DLD1 (cell line): ENCODE measurements around the gene ZNF280B.
"Not testable (repeated sequence)": the region's sequence is repeated elsewhere in the genome, so short reads cannot be mapped to it uniquely, and the experiment has no call there.

Experiments used
- in situ Hi-C: cut with HindIII; loops from 2 replicates; pipeline ENCODE4 v1.10.0; 2017; ENCODE audit warnings: low sequenced_read_pairs

ZNF280B gene

GRCh38 chr22:22465094-22465602, 43.4 kb downstream of the ZNF280B start:
- in situ Hi-C loops: no loop called here

GRCh38 chr22:22464541-22465054, 43.9 kb downstream of the ZNF280B start:
- in situ Hi-C loops: no loop called here

- in situ Hi-C loops: no loop called here
Observed at GRCh38 chr22:22463855-22464540, 44.5 kb downstream of the ZNF280B start.

- in situ Hi-C loops: no loop called here
Observed at GRCh38 chr22:22462813-22463567, 45.6 kb downstream of the ZNF280B start.

- in situ Hi-C loops: no loop called here
Observed at GRCh38 chr22:22461583-22461982, 47.0 kb downstream of the ZNF280B start.

GRCh38 chr22:22461111-22461510, 47.4 kb downstream of the ZNF280B start:
- in situ Hi-C loops: no loop called here

GRCh38 chr22:22460635-22461034, 47.9 kb downstream of the ZNF280B start:
- in situ Hi-C loops: no loop called here

- in situ Hi-C loops: no loop called here
Observed at GRCh38 chr22:22460060-22460459, 48.5 kb downstream of the ZNF280B start.

- in situ Hi-C loops: no loop called here
Observed at GRCh38 chr22:22458896-22459588, 49.5 kb downstream of the ZNF280B start.

GRCh38 chr22:22458387-22458786, 50.2 kb downstream of the ZNF280B start:
- in situ Hi-C loops: no loop called here

GRCh38 chr22:22454997-22455396, 53.5 kb downstream of the ZNF280B start:
- in situ Hi-C loops: no loop called here

GRCh38 chr22:22452996-22453686, 55.4 kb downstream of the ZNF280B start:
- in situ Hi-C loops: no loop called here

- in situ Hi-C loops: no loop called here
Observed at GRCh38 chr22:22452211-22452610, 56.3 kb downstream of the ZNF280B start.

- in situ Hi-C loops: no loop called here
Observed at GRCh38 chr22:22450343-22450839, 58.2 kb downstream of the ZNF280B start.

- in situ Hi-C loops: no loop called here
Observed at GRCh38 chr22:22449819-22450218, 58.7 kb downstream of the ZNF280B start.

- in situ Hi-C loops: no loop called here
Observed at GRCh38 chr22:22446517-22446916, 62.0 kb downstream of the ZNF280B start.

- in situ Hi-C loops: not testable (repeated sequence)
Observed at GRCh38 chr22:22444007-22444589, 64.4 kb downstream of the ZNF280B start.

- in situ Hi-C loops: no loop called here
Observed at GRCh38 chr22:22442928-22443709, 65.4 kb downstream of the ZNF280B start.

GRCh38 chr22:22441626-22442025, 66.9 kb downstream of the ZNF280B start:
- in situ Hi-C loops: not testable (repeated sequence)
